Mesothelial cell of epicardium (in vitro differentiated cells): Measurements from ENCODE around the gene SUCLG2. TPM values are rescaled to one million over a fixed set of nuclear protein-coding genes. Genes with fewer than 3 reads are reported as not detected.

ENCODE experiments used
- DNase-seq, 2 experiments: peaks; one replicate each; pipeline ENCODE4 v3.0.0; 2021; ENCODE audit warnings: low spot score in 2 of 2; ENCODE audit not compliant: unreplicated experiment in 2 of 2
- H3K27ac Mint-ChIP-seq: 2 replicates; pipeline ENCODE4 v1.8.0; 2021; ENCODE audit warnings: mixed read lengths
- H3K27me3 Mint-ChIP-seq: 2 replicates; pipeline ENCODE4 v1.8.0; 2021; ENCODE audit warnings: low read depth, mixed read lengths
- H3K36me3 Mint-ChIP-seq: 2 replicates; pipeline ENCODE4 v1.8.0; 2021; ENCODE audit warnings: mixed read lengths
- H3K4me1 Mint-ChIP-seq: 2 replicates; pipeline ENCODE4 v1.8.0; 2021; ENCODE audit warnings: mixed read lengths
- H3K4me3 Mint-ChIP-seq: 2 replicates; pipeline ENCODE4 v1.8.0; 2021; ENCODE audit warnings: mild to moderate bottlenecking, moderate library complexity, mixed read lengths
- H3K9me3 Mint-ChIP-seq: 2 replicates; pipeline ENCODE4 v1.8.0; 2021; ENCODE audit warnings: mixed read lengths
- CTCF ChIP-seq: fragments of 200-600 bp; sonication (generic); IDR thresholded peaks from one replicate; pipeline ENCODE4 v1.5.0; 2021; ENCODE audit warnings: antibody characterized with exemption; ENCODE audit not compliant: unreplicated experiment
- total RNA-seq: library from RNA; stranded (reverse); gene quantifications from 3 replicates; pipeline ENCODE4 v1.2.1, GENCODE V29; 2021

SUCLG2 gene
- total RNA-seq, 1 donor from 2014 or later = 35.0 TPM

- TF ChIP-seq CTCF = no peak
- Mint-ChIP-seq H3K4me3 (no peak overlapping the region), H3K27ac (no peak overlapping the region), H3K27me3 (no peaks in the 10 kb centered on the region), H3K9me3 (peaks cover 12% of the 10 kb centered on the region), H3K36me3 (peaks cover 10% of the 10 kb centered on the region), H3K4me1 (no peaks in the 10 kb centered on the region)
- no peak for DNase-seq
Observed at GRCh38 chr3:67415511-67415910, 238.9 kb downstream of the SUCLG2 start.

GRCh38 chr3:67414740-67415139, 239.7 kb downstream of the SUCLG2 start:
- H3K36me3 Mint-ChIP-seq = peaks cover 3% of the 10 kb centered on the region
- H3K4me3 Mint-ChIP-seq = no peak overlapping the region
- peaks cover 7% of the 10 kb centered on the region for H3K9me3 Mint-ChIP-seq
- H3K27ac Mint-ChIP-seq = no peak overlapping the region
- no peak for TF ChIP-seq CTCF
- no peak for DNase-seq
- H3K27me3 Mint-ChIP-seq = no peaks in the 10 kb centered on the region
- H3K4me1 Mint-ChIP-seq = no peaks in the 10 kb centered on the region

- Mint-ChIP-seq H3K4me1 (no peaks in the 10 kb centered on the region), H3K4me3 (no peak overlapping the region), H3K27ac (no peak overlapping the region), H3K9me3 (no peaks in the 10 kb centered on the region), H3K36me3 (peaks cover 4% of the 10 kb centered on the region), H3K27me3 (no peaks in the 10 kb centered on the region)
- TF ChIP-seq CTCF = no peak
- DNase-seq = no peak
Observed at GRCh38 chr3:67405193-67405592, 249.2 kb downstream of the SUCLG2 start.

GRCh38 chr3:67402873-67403272, 251.5 kb downstream of the SUCLG2 start:
- TF ChIP-seq CTCF = no peak
- Mint-ChIP-seq H3K9me3 (no peaks in the 10 kb centered on the region), H3K4me3 (no peak overlapping the region), H3K27me3 (no peaks in the 10 kb centered on the region), H3K36me3 (peaks cover 14% of the 10 kb centered on the region), H3K27ac (no peak overlapping the region), H3K4me1 (no peaks in the 10 kb centered on the region)
- no peak for DNase-seq

- no peak overlapping the region for H3K27ac Mint-ChIP-seq
- peaks cover 15% of the 10 kb centered on the region for H3K36me3 Mint-ChIP-seq
- TF ChIP-seq CTCF = no peak
- no peak for DNase-seq
- H3K27me3 Mint-ChIP-seq = no peaks in the 10 kb centered on the region
- no peaks in the 10 kb centered on the region for H3K9me3 Mint-ChIP-seq
- no peaks in the 10 kb centered on the region for H3K4me1 Mint-ChIP-seq
- no peak overlapping the region for H3K4me3 Mint-ChIP-seq
Observed at GRCh38 chr3:67401921-67402320, 252.5 kb downstream of the SUCLG2 start.

- Mint-ChIP-seq H3K36me3 (peaks cover 17% of the 10 kb centered on the region), H3K9me3 (no peaks in the 10 kb centered on the region), H3K27me3 (no peaks in the 10 kb centered on the region), H3K27ac (no peak overlapping the region), H3K4me3 (no peak overlapping the region), H3K4me1 (no peaks in the 10 kb centered on the region)
- no peak for TF ChIP-seq CTCF
- no peak for DNase-seq
Observed at GRCh38 chr3:67400476-67400875, 253.9 kb downstream of the SUCLG2 start.
